HepG2 (cell line): ENCODE data around the gene CSTPP1. TPM values are rescaled to one million over a fixed set of nuclear protein-coding genes. Genes with fewer than 3 reads are reported as not detected.

Experiments used
- AGO2 ChIP-seq: fragments of 200-400 bp; formaldehyde crosslinking; optimal IDR thresholded peaks from 2 replicates; pipeline ENCODE3; 2017; ENCODE audit warnings: mild to moderate bottlenecking, low read depth, low read length, moderate library complexity
- CREB1 ChIP-seq, 2 experiments: fragments of 450-650 bp in 1 of 2; IDR thresholded peaks; 2 replicates each; pipeline ENCODE4 v1.6.1; 2016 to 2017; ENCODE audit warnings: control low read depth in 1 of 2, mild to moderate bottlenecking in 1 of 2, missing compliant biosample characterization in 1 of 2, missing genetic modification characterization in 1 of 2
- DRAP1 ChIP-seq: IDR thresholded peaks from 2 replicates; pipeline ENCODE4 v1.6.1; 2016; ENCODE audit warnings: missing genetic modification reagents, missing compliant biosample characterization
- ETV6 ChIP-seq: sonication (generic); formaldehyde crosslinking; conservative IDR thresholded peaks from 2 replicates; pipeline ENCODE4 v1.4.0; 2020; ENCODE audit warnings: missing genetic modification reagents
- HMG20B ChIP-seq: conservative IDR thresholded peaks from 2 replicates; pipeline ENCODE4 v1.6.1; 2016; ENCODE audit warnings: missing genetic modification reagents, missing compliant biosample characterization
- HNF4G ChIP-seq, 2 experiments: sonication (generic) in 1 of 2; formaldehyde crosslinking in 1 of 2; IDR thresholded peaks; 2 replicates each; pipeline versions ENCODE4 v1.4.0 to v1.6.1; 2011 to 2020; ENCODE audit warnings: borderline replicate concordance in 2 of 2, low read depth in 2 of 2, mild to moderate bottlenecking in 2 of 2, low read length in 1 of 2, missing genetic modification reagents in 1 of 2, moderate library complexity in 1 of 2
- MEIS1 ChIP-seq: sonication (generic); formaldehyde crosslinking; IDR thresholded peaks from 2 replicates; pipeline ENCODE4 v1.9.0; 2021; ENCODE audit warnings: mild to moderate bottlenecking, missing genetic modification reagents, moderate library complexity, borderline replicate concordance
- NR1H2 ChIP-seq: sonication (generic); formaldehyde crosslinking; IDR thresholded peaks from 2 replicates; pipeline ENCODE4 v1.8.1; 2022; ENCODE audit warnings: low read depth, missing genetic modification reagents, borderline replicate concordance
- RAD51 ChIP-seq: fragments of 450-650 bp; IDR thresholded peaks from 2 replicates; pipeline ENCODE4 v1.6.1; 2016; ENCODE audit warnings: borderline replicate concordance
- RNF219 ChIP-seq: sonication (generic); formaldehyde crosslinking; IDR thresholded peaks from 2 replicates; pipeline ENCODE4 v1.5.0; 2020; ENCODE audit warnings: mild to moderate bottlenecking, missing genetic modification reagents
- SALL2 ChIP-seq: sonication (generic); formaldehyde crosslinking; IDR thresholded peaks from 2 replicates; pipeline ENCODE4 v1.8.1; 2023; ENCODE audit warnings: mild to moderate bottlenecking, missing genetic modification reagents, inconsistent platforms
- TARDBP ChIP-seq: sonication (generic); formaldehyde crosslinking; IDR thresholded peaks from 2 replicates; pipeline ENCODE4 v1.8.0; 2022; ENCODE audit warnings: mild to moderate bottlenecking, missing genetic modification reagents
- ZNF329 ChIP-seq: sonication (generic); formaldehyde crosslinking; IDR thresholded peaks from 2 replicates; pipeline ENCODE4 v1.9.0; 2021; ENCODE audit warnings: low read depth, mild to moderate bottlenecking, missing genetic modification reagents
- ZNF367 ChIP-seq: sonication (generic); formaldehyde crosslinking; IDR thresholded peaks from 2 replicates; pipeline ENCODE4 v1.4.0; 2020; ENCODE audit warnings: missing genetic modification reagents, borderline replicate concordance
- ZNF563 ChIP-seq: sonication (generic); formaldehyde crosslinking; IDR thresholded peaks from 2 replicates; pipeline ENCODE4 v1.8.0; 2022; ENCODE audit warnings: mild to moderate bottlenecking, moderate library complexity, missing genetic modification reagents
- ZNF605 ChIP-seq: sonication (generic); formaldehyde crosslinking; IDR thresholded peaks from 2 replicates; pipeline ENCODE4 v1.8.0; 2022; ENCODE audit warnings: mild to moderate bottlenecking, missing genetic modification reagents
- ZNF674 ChIP-seq: sonication (generic); formaldehyde crosslinking; IDR thresholded peaks from 2 replicates; pipeline ENCODE4 v1.5.0; 2020; ENCODE audit warnings: low read depth, mild to moderate bottlenecking, missing genetic modification reagents
- ZNF773 ChIP-seq: sonication (generic); formaldehyde crosslinking; IDR thresholded peaks from 2 replicates; pipeline ENCODE4 v1.4.0; 2020; ENCODE audit warnings: missing genetic modification reagents, borderline replicate concordance
- ZNF839 ChIP-seq: sonication (generic); formaldehyde crosslinking; IDR thresholded peaks from 2 replicates; pipeline ENCODE4 v1.4.0; 2020; ENCODE audit warnings: missing genetic modification reagents, mild to moderate bottlenecking, borderline replicate concordance
- ZSCAN20 ChIP-seq: sonication (generic); formaldehyde crosslinking; IDR thresholded peaks from 2 replicates; pipeline ENCODE4 v1.4.0; 2020; ENCODE audit warnings: missing genetic modification reagents, mild to moderate bottlenecking, borderline replicate concordance
- polyA plus RNA-seq, 8 experiments: library from polyadenylated mRNA; depleted of rRNA in 3 of 8; stranded (reverse) in 7 of 8; unstranded in 1 of 8; fragments of >200 nt; fragmentation: Illumina TruSeq in 4 of 8; extraction: Trizol in 4 of 8; gene quantifications; 2 replicates each; pipeline versions ENCODE4 v1.2.1 to v1.2.3, GENCODE V29; 2011 to 2016; ENCODE audit warnings: low read depth in 4 of 8, missing spikeins in 1 of 8, mixed read lengths in 1 of 8; ENCODE audit not compliant: insufficient read depth in 1 of 8
- total RNA-seq, 5 experiments: library from RNA; depleted of rRNA; stranded (reverse); fragments of >200 nt; fragmentation: Illumina TruSeq; extraction: Trizol; gene quantifications; 2 replicates each; pipeline ENCODE4 v1.2.3, GENCODE V29; 2016; ENCODE audit warnings: low read depth in 1 of 5

Gene CSTPP1
- total and polyA plus RNA-seq, 2 of the 13 experiments (the other 11 are each of a cell fraction or from before 2014, with no cell fraction given), result 12.3 to 14.6 TPM

DNA sequence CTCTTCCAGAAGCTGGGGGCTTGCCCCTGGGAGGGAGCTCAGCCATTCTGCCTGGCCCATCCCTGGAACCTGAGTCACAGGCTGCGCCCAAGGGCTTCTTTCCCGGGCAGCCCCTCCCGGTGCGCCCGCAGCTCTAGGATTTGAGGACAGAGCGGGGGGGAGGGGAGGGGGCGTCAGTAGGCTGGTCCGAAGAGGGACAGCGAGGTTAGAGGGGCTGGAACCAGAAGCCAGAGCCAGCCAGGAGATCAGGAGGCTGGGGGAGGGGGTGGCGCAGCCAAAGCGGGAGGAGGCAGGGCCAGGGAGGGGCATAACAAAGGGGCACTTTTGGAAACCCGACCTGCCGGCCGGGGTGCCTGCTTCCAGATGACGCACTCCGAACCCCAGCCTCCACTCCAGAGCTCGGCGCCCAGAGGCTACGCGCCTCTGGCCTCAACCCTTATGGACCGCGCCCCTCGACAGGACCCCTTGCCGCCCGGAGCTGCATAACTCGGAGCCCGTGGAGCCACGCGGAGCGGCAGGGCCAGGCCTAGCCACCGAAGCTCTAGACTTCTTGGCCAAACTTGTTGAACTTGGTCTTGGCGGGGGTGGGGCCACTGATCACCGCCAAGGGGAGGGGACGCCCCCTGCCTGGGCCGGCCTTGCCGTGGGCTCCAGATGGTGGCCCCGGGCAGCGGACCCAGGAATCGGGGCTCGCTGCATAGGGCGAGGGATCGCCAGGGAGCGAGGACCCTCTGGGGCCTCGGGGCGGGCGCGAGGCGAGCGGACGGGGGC is 248.9 kb downstream of the CSTPP1 start (continued):
- TF ChIP-seq RNF219 (CRISPR knock-in tag), result no peak
- no peak for TF ChIP-seq ZNF367 (CRISPR knock-in tag)
- no peak; the same call in 1 of the 2 replicates for TF ChIP-seq TARDBP (CRISPR knock-in tag)
- TF ChIP-seq ZNF839, result no peak
- no peak; the same call in 1 of the 2 replicates for TF ChIP-seq MEIS1 (CRISPR knock-in tag)
- TF ChIP-seq CREB1 (IDR thresholded peaks at IDR 0.05), result no peak
- no peak for TF ChIP-seq CREB1 (CRISPR knock-in tag; IDR thresholded peaks at IDR 0.05)
- TF ChIP-seq HNF4G (IDR thresholded peaks at IDR 0.05; ENCODE audit: borderline replicate concordance, low read depth, low read length), result peak; percentile 46; the same call in 1 of the 2 replicates
- TF ChIP-seq HNF4G (CRISPR knock-in tag; IDR thresholded peaks at IDR 0.05; ENCODE audit: borderline replicate concordance, low read depth), result no peak; the same call in 1 of the 2 replicates
- no peak for TF ChIP-seq ETV6 (CRISPR knock-in tag)
- peak; percentile 72; the same call in 1 of the 2 replicates for TF ChIP-seq ZNF563
- TF ChIP-seq ZNF773 (CRISPR knock-in tag), result no peak
- TF ChIP-seq SALL2 (CRISPR knock-in tag), result no peak; the same call in 1 of the 2 replicates
- no peak for TF ChIP-seq NR1H2 (CRISPR knock-in tag)
- TF ChIP-seq ZNF674 (CRISPR knock-in tag), result no peak
- TF ChIP-seq HMG20B (CRISPR knock-in tag), result peak; percentile 28; the same call in 1 of the 2 replicates
- TF ChIP-seq AGO2, result peak; percentile 97
- TF ChIP-seq ZNF329, result no peak; the same call in 1 of the 2 replicates
- TF ChIP-seq ZNF605 (CRISPR knock-in tag), result no peak
- TF ChIP-seq DRAP1, result 0 out of 2 replicates have a peak, but pooled peaks have one; percentile 43
- no peak for TF ChIP-seq ZSCAN20 (CRISPR knock-in tag)
- TF ChIP-seq RAD51, result no peak
